GM21717 (cell line): ENCODE measurements around the gene THY1.
"Not testable (repeated sequence)": the region's sequence is repeated elsewhere in the genome, so short reads cannot be mapped to it uniquely, and the experiment has no call there.

Experiments used
- ATAC-seq: cut with Tn5 transposase; IDR thresholded peaks from one replicate; pipeline ENCODE4 v1.9.1; 2021; ENCODE audit warnings: mild to moderate bottlenecking, moderate library complexity; ENCODE audit not compliant: unreplicated experiment

Gene THY1

DNA sequence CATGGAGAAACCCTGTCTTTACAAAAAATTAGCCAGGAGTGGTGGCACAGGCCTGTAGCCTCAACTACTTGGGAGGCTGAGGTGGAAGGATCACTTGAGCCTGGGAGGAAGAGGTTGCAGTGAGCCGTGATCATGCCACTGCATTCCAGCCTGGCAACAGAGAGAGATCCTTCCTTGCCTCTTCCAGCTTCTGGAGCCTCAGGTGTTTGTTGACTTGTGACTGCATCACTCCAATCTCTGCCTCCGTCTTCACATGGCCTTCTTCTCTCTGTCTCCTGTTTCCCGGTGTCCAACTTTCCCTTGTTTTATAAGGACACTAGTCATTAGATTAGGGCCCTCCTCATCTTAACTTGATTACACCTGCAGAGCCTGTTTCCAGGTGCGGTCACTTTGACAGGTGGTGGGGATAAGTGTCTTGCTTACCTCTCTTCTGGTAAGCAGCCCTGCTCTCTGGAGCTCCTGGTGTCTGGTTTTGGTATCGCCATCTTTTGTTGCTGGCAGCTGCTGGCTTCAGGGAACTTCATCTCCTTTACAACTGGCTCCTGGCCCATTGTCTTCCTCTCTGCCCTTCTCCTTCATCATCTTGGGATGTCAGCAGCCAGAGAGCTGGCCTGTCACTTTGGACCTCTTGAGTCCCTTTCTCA lies 33.2 kb downstream of the THY1 start:
- ATAC-seq: no peak

DNA sequence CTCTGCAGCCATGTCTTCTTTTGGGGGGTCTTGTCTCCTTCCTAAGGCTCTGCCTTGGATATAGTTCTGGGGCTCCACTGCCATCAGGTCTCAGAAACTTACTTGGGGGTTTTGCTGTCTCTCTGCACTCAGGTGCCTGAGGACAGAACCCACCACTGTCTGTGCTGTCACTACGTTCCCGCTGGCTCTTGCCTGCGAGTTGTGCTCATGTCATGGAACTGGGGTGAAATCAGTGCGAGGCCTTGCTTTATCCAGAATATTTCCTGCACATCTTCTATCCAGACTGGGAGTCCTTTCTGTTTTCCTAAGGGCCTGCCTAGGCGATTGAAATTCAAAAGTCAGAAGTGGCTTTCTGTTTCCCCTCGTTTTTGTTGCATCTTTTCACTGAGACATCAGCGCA lies 34.9 kb downstream of the THY1 start:
- ATAC-seq: no peak

DNA sequence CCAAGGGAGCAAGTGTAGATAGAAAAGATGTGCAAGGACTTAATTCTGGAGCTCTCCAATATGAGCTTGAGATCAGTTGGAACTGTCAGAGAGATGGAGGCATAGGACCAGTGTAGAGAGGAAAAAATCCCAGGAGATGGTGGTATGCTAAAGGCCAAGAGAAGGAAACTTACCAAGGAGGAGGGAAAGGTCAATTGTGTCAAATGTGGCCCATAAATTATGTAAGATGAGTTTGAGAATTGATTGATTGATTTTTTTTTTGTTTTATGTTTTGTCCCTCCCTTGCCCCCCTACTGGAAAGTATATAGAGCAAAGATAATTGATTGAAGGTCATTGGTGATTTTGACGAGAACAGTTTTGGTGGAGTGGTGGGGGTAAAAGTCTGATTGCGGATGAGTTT lies 38.6 kb downstream of the THY1 start:
- ATAC-seq: no peak

DNA sequence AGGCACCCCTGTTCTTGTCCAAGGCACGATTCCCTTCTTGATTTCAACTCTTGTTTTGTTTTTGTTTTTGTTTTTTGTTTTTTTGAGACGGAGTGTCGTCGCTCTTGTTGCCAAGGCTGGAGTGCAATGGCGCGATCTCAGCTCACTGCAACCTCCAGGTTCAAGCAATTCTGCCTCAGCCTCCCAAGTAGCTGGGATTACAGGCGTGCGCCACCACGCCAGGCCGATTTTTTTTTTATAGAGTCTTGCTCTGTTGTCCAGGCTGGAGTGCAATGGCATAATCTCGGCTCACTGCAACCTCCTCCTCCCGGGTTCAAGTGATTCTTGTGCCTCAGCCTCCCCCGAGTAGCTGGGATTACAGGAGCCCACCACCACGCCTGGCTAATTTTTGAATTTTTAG lies 40.5 kb downstream of the THY1 start:
- not testable (repeated sequence) for ATAC-seq

DNA sequence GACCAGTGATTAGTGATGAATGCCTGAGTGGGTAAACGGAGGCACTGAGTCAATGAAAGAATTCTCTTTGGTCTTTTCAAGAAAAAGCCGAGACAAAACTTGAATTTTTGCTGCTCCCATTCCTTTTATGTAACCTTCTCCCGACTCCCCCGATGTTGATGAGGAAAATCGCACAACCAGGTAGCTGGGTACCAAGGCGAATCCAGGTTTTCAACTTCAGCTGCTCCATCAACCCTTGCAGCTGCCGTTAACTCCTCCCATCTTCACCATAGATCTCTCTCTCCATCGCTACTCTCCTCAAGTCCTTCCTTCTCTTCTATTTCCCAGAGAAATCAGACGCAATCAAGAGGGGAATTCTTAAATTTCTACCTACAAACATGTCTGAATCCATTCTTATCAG lies 40.9 kb downstream of the THY1 start:
- no peak for ATAC-seq

DNA sequence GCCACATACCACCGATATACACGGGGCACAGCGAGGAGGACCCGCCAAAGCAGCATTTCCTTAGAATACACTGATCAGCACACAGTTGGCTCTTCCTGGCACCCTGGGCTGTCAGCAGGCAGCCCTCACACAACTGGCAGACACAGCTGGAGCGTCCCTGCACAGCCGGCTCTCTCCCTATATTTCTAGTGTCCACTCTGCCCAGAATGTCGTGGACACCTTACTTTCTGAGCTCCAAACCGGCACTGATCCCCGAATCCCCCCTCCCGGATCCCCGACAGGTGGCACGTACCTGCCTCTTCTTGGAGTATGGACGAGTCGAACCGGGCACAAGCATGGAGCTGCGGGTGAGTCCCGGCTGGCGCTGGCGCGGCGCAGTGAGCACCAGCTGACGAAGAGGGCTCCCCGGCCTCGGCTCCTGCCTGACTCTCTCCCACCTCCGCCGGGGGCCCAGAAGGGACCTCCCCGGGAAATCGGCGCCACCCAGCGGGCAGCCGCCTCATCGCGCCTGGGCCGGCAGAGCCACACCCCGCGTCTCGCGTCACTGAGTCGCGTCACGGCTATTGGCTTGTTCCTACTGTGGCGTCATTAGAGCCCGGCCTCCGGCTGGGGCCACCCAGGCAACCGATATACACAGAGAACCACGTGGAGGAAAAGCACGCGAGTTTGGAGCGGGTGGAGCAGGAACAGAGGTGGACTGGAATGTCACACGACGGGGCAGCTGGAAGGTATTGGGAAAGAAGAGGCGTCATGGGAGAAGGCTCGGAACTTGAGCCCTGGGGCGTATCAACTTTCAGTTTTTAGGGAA lies 41.6 kb downstream of the THY1 start, which contains the start of gene USP2:
Gene USP2, minus strand, starts transcription at position 510 of the 808 bp plus-strand sequence. CDS start 8,210 bp downstream, outside the sequence.
- peak; percentile 97 for ATAC-seq

DNA sequence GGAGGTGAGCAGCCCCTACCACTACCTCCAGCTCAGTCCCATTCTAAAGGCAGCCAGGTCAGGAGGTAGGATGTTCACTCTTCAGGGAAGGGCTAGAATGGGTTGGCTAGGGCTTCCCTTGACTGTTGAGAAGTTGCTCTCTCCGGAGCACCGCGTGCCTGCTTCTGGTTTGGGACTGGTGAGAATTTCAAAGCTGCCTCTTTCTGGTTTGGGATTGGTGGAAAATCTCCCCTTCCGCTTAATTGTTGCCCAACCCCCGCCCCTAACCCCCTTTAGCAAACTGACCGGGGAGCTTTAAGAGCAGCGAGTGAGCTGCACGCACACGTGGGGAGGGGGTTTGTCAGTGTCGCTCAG lies 42.2 kb downstream of the THY1 start:
- no peak for ATAC-seq

DNA sequence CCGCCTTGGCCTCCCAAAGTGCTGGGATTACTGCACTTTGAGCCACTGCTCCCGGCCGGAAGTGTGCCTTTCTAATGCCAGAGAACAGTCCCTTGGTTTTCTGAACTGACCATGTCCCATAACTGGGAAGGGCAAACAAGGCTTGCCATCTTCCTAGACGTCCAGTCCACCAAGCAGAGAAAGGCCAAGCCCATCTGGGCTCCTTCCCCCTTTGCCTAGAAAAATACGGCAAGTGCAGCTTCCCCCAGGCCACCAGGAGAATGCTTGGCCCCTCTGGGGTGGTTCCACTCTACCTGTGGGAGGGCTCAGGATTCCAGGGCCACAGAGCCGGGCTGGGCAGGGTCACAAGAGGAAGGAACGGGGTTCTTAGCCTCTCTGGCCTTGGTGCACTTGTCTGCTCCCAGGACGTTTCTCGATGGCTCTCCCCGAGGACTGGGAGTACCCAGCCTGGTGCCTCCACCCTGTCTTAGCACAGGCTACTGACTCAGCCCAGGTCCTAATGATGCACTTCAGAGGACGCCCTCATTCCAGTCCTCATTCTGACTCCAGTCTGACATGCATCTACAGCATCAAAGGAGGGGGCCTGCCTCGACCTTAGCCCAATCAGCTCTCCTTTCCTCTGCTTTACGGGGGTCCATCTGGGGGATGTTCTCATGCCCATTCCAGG lies 42.7 kb downstream of the THY1 start:
- no peak for ATAC-seq

DNA sequence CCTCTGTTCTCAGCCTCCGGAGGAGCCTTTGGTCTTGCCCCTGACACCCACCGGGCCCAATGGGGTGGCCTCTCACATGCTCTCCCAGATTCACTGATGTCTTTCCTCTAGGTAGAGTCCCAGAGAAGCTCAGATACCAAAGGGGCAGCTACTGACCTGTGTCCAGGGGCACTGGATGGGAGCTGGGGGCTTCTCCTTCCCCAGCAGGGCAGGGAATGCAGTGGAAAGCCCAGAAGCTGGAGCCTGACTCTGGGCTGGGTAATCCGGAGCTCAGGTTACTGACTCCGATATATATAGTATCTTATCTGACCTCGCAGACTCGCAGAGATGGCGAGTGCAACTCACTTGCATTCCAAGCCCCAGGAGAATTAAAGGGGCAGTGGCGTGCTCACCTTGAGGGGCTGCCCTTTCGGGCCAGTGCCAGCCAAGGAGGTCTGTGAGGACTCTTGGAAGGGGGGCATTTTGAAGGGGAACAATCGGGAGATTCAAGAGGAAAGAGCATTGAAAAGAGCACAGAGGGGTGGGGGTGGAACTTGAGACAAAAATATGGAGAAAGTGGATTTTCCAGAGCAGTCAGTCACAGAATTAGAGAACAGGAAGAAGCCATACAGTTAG lies 44.0 kb downstream of the THY1 start:
- no peak for ATAC-seq

DNA sequence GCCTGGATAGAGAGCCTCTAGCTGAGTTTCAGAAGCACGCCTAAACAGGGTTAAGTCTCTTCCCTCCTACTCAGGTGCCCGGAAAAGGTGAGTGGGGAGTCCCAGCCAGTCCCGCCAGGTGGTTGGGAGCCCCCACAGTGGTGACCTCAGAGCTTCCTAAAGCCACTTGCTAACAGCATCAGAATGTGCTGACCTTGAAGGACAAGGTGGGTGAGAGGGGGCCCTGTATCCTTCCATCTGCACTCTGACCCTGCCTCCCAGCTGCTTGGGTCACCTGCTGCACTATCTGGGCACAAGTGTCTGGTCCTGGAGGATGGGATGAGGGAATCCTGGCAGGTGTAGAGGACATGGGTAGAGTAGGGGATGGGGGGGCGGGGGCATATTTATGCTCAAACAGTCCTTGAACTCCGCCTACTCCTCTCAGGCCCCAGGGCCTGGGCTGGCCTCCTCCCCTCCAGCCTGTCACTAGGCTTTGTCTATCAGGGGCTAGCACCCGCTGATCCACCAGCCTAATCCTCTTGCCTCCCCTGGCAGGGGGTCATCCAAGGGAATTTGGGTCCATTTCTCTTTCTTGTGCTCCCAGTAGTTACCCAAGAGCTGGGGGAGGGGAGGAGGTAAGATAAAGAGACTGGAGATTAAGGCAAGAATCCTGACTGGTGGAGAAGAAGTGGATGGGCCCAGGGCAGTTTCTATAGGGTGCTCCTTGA lies 44.9 kb downstream of the THY1 start:
- ATAC-seq: no peak

DNA sequence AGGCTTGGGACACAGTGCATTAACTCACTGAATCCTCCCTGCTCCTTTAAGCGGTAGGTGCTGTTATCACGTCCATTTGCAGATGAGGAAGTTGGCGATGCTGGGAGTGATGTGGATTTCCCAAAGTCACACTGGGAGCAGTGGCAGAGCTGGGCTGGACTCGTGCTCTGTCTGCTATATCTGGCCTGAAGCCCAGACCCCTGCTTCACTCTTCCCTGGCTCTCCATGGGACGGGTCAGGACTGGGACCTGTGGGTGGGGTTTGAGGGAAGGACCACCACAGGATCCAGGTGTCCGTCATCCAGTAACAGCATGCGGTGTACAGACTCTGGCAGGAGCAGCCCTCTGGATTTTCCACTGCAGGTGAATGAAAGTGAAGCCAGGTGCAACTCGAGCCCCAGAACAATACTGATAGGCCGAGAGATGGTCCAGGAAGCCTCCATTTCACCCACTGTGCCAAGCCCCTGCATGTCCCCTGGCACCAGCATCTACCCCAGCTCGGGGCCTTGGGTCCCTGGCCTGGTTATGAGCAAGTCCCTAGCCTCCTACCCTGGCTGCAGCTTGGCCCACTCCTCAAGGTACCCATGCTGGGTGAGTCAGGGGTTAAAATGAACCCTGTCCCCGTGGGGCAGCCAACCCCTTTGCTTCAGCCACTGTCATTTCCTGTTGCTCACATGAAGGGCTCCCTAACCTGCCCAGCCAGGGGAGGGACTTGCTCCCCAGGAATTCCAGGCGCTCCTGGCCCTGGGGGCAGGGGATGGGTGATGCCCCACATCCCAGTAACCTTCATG lies 45.7 kb downstream of the THY1 start:
- ATAC-seq: no peak

DNA sequence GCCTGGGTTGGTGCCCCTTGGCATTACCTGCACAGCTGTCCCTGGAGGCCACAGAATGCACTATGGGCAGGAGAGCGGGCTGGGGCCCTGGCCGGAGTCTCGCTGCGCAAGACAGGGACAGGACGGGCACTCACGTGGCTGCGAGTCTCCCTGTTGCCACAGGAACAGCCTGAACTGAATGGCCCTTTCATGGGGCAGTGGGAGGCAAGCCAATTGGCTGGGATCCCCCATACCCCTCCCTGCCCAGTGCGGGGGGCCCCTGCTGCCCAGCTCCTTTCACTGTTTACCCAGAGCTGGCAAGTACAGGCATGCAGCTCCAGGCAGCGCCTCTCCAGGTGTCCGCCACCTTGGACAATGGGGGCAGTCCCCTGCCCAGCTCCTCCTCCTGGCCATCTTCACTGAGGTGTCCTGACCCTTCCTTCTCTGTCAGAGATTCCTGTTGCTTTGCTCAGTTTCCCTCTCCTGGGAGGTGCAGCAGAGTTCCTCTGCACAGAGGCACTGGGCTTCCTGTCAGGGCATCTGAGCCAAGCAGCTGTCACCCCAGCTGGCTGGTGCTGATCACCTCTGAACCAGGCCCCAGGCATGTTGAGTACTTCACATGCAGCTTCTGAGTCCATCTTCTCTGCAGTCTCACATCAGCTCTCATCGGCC lies 46.6 kb downstream of the THY1 start:
- no peak for ATAC-seq

DNA sequence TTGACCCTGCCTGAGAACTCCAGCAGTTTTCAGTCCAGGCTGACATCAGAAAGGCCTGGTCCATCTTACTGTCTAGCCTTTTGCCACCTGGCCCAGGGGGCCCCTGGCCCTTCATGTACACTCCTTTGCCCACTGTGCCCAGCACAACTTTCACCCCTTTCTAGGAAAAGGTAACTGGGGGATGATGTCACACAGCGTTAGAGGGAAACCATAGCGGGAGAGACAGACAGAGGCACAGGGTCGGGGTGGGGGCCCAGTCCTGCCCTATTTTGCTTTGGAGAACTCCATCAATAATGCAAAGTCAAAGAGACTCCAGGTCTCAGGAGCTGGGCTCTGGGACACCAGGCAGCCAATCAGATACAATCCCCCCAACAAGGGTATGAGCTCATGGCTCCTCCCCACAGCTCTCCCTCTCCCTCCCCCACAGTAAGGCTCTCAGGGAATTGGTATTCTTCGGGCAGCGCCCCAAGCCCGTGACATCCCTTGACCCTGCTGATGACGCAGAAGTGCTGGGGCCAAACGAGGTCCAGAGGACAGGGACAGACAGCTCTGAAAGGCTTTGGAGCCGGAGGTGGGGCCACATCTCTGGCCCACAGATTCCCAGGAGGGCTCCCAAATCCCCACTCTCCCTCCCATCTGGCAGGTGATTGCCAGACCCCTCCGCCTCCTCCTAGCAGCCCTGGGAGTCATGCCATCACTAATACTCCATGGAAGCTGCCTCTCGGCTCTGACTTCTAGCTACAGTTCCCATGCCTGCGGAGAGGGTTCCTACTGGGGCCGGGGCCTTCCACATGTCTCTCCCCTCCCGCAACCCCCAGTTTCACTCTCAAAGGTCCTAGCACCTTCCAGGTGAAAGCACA lies 47.4 kb downstream of the THY1 start:
- ATAC-seq: no peak

DNA sequence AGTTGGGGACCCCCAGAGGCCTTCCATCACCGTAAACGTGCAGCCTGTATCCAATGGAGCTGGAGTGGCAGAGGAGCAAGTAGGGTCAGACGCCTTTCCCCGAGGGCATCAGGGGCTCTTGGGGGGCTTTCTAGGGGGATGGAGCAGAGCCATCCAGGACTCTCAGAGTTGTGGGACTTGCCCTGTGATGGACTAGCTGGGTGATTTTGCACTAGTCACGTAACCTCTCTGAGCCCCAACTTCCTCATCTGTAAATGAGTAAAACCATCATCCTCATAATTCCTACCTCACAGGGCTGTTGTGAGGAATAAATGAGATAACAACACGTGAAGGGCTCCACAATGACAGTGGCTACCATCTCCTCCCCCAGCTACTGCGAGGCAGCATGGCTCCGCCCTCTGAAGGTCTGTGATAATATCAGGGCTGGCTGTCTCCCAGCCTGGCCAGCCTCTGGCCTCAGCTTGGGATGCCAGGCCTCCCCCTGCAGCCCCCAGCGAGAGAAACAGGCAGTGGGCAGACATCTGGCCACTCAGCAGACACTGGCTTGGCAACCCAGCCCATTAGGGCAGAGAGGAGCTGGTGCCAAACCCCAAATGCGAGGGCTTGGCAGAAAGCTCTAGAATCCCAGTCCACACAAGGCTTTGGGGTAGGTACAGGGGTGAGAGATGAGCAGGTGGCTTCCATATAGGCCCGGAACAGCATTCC lies 48.2 kb downstream of the THY1 start:
- no peak for ATAC-seq

DNA sequence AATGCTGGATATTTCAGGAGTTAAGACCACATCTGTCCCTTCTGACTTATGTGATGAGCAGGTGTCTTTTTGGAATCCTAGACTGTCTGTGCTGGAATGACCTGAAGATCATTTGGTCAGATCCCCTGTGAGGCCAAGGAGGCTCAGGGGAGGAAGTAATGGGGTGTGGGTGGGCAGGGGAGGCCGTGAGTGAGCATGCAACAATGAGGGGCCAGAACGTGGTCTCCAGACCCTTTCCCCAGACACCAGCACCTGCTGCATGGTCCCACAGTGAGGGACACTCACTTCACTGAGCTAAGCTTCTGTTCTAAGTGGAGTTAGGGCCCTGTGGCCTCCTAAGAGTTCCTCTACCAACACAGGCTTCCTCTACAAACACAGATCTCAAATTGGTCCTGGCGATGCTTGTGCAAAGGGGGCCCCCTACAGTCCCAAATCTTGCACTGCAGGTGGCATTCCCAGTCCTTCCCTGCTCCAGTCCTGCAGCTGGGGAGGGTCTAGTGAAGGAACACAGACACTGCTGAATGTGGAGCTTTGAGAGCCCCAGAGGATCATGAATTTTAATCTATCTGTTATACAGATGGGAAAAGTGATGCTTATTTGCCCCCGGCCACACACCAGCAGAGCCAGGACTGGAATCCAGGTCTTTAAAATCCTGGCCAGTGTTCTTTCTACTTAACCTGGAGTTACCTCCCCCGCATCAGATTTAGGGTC lies 48.9 kb downstream of the THY1 start:
- ATAC-seq: no peak

DNA sequence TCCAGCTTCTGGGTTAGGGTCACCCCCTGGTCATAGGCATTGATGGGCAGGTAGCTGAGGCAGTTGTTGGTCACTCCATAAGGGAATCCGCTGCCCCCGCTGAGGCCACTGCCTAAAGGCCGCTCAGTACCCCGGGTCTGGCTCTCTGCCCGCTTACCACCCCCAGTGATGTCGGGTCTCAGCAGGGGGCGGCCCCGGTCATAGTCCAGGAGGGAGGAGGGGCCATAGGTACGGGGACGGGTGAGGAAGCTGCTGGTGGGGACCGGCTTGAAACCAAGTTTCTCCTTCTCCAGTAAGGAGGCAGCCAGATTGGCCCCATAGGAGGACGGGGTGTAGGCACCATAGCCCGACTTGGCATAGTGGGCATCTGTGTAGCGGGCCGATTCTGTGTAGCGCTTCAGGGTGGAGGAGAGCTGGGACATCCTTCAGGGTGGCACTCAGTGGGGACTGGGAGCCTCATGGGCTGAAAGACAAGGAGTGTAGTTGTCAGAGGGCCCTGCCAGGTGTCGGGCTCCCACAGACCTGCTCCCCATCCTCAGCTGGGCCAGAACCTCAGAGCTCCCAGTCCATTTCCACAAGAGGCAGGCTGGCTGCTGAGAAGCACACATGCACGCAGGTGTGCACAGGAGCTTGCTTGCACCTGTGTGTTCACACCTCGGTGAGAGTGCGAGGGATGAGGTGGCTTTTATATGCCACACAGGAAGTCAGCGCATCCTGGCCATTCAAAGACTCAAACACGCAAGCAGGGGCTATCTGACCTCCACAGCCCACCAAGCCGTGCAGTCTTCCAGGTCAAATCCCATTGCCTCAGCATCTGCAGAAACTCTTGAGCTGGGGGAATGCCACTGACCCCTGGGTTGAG lies 49.7 kb downstream of the THY1 start:
- no peak for ATAC-seq
